Stimulated activated CD4-positive, alpha-beta T cell treated with anti-CD3 and anti-CD28 coated beads, TNF-alpha, amount 100 ng/mL, for 24 hours (primary cell): Measurements from ENCODE around the gene CEP97.

Experiments used
- DNase-seq, 3 experiments: peaks; one replicate each; pipeline ENCODE4 v3.0.0-alpha.2; 2020; ENCODE audit warnings: low read depth in 3 of 3

The CEP97 gene

GRCh38 chr3:101778385-101779046, 54.1 kb downstream of the CEP97 start:
- DNase-seq, result no peak

GRCh38 chr3:101779047-101779821, 54.8 kb downstream of the CEP97 start, which contains the start of gene NXPE3:
NXPE3 (plus strand) TSS chr3:101779211; CDS start chr3:101785597, 6,386 bp downstream.
- peak; percentile 88 to 93 (median 90) for DNase-seq

GRCh38 chr3:101779822-101780381, 55.5 kb downstream of the CEP97 start:
- no peak for DNase-seq

- no peak for DNase-seq
These were observed 56.2 kb downstream of the CEP97 start for GRCh38 chr3:101780661-101781060.

GRCh38 chr3:101781166-101781565, 56.8 kb downstream of the CEP97 start:
- no peak for DNase-seq

- DNase-seq, result no peak
These were observed 60.6 kb downstream of the CEP97 start for GRCh38 chr3:101784855-101785613.

- DNase-seq, result no peak
These were observed 67.4 kb downstream of the CEP97 start for GRCh38 chr3:101791778-101792177.

GRCh38 chr3:101796077-101796680, 71.8 kb downstream of the CEP97 start:
- DNase-seq, result no peak

- DNase-seq, result no peak
These were observed 76.8 kb downstream of the CEP97 start for GRCh38 chr3:101801174-101801573.

GRCh38 chr3:101802179-101802578, 77.8 kb downstream of the CEP97 start:
- DNase-seq, result no peak

GRCh38 chr3:101803173-101803782, 78.9 kb downstream of the CEP97 start:
- DNase-seq, result peak in 2 of 3 experiments; percentile 34 to 58

- no peak for DNase-seq
These were observed 79.5 kb downstream of the CEP97 start for GRCh38 chr3:101803939-101804338.

- DNase-seq, result no peak
These were observed 82.1 kb downstream of the CEP97 start for GRCh38 chr3:101806491-101806890.

- DNase-seq, result no peak
These were observed 83.5 kb downstream of the CEP97 start for GRCh38 chr3:101807888-101808287.

- DNase-seq, result peak in 1 of 3 experiments; percentile 20
These were observed 85.0 kb downstream of the CEP97 start for GRCh38 chr3:101809178-101810021.

GRCh38 chr3:101810022-101810418, 85.6 kb downstream of the CEP97 start:
- DNase-seq, result no peak

- no peak for DNase-seq
These were observed 87.5 kb downstream of the CEP97 start for GRCh38 chr3:101811875-101812274.

- DNase-seq, result no peak
These were observed 88.5 kb downstream of the CEP97 start for GRCh38 chr3:101812895-101813294.

GRCh38 chr3:101813817-101814440, 89.5 kb downstream of the CEP97 start:
- no peak for DNase-seq

- no peak for DNase-seq
These were observed 90.4 kb downstream of the CEP97 start for GRCh38 chr3:101814835-101815234.
